Stimulated activated CD4-positive, alpha-beta T cell treated with anti-CD3 and anti-CD28 coated beads, Interleukin-12 subunit alpha, Interleukin-12 subunit beta, amount 100 ng/mL, for 24 hours (primary cell): ENCODE measurements around the gene MRGPRF.

Experiments
- DNase-seq, 2 experiments: peaks; one replicate each; pipeline ENCODE4 v3.0.0-alpha.2; 2020; ENCODE audit warnings: low read depth in 2 of 2

MRGPRF gene

GRCh38 chr11:69013009-69013951 lies at the start of gene MRGPRF:
TSS of gene MRGPRF (minus strand) at chr11:69013246. CDS start at chr11:69009901, 3,345 bp downstream.
- DNase-seq: no peak

DNA sequence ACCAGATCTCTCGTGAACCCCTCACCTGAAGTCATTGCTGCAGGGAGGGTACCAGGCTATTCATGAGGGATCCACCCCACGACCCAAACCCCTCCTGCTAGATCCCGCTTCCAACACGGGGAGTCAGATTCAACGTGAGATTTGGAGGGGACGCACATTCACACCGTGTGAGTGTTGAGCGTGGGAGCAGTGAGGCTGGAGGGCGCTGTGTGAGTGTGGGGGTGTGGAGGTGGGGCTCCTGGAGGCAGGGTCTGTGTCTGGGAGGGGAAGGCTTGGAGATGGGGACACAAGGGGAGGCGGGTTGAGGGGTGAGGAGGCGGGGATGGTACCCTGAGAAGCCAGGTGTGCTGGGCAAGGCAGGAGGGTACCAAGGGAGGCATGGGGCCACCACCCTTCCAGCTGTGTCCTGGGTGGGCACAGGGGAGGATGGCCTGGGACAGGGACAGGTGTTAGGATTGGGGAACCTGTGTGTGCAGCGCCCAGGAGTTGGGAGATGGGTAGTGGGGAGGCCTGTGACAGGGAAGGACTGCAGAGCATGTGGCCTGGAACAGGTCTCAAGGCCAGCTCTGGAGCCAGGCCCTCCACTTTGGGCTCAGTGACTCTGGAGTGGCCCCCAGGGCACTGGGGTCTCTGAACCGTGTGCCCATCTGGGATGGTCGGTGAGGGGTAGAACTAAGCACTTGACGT lies 49.3 kb upstream of the MRGPRF start:
- DNase-seq: no peak

DNA sequence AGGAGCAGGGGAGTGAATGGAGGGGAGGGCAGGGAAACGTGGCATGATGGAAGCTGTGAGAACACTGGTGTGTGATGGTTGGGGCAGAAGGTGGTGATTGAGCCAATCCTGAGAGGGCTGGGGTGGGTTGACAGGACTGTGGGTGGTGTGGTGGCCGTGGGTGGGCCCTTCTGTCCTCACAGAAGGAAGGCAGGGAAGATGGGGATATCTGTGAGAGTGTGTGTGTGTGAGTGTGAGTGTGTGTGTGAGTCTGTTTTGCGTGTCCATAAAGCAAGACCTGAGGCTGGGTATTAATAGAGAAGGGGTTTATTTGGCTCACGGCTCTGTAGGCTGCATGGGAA lies 48.6 kb upstream of the MRGPRF start:
- DNase-seq: no peak

GRCh38 chr11:69060806-69061712 lies 48.0 kb upstream of the MRGPRF start:
- DNase-seq: no peak

GRCh38 chr11:69059985-69060384 lies 46.9 kb upstream of the MRGPRF start:
- DNase-seq: no peak

DNA sequence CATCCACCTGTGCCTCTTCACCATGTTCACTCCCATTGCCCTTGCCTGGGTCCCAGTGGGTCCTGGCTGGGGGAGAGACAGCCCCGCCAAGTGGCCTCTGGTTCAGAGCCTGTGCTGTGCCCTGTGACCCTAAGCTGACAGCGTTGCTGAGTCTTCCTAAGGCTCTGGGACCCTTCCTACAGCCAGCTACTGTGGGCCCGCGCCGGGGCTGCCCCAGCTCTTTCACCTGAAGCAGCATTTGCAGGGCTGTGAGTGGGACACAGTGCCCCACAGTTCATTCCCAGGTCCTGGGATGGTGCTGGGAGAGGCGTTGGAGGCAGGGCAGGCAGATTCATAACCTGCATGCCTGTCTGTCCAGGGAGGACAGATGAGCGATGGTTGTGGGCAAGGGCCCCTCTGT lies 46.4 kb upstream of the MRGPRF start:
- no peak for DNase-seq

GRCh38 chr11:69058511-69059270 lies 45.6 kb upstream of the MRGPRF start:
- no peak for DNase-seq

DNA sequence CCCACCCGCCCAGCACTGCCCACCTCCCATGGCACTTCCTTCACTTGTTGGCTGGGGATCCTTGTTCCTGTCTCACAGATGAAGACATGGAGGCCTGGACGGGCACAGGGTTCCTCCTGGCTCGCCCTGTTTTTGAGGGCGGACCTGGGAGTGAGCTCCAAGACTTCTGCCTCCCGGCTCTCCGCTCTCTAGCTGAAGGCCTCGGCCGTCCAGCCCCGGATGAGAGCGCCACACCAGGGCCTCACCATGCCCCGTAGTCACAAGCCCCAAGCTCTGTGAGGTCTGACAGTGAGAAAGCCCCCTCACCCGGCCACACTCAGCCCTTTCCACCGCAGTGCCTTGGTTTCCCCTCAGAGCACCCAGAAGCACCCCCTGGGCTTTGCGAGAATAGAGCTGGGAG lies 44.8 kb upstream of the MRGPRF start:
- no peak for DNase-seq

- no peak for DNase-seq
Observed at GRCh38 chr11:69057236-69057635, 44.2 kb upstream of the MRGPRF start.

- no peak for DNase-seq
Observed at GRCh38 chr11:69055598-69056516, 42.8 kb upstream of the MRGPRF start.

- no peak for DNase-seq
Observed at GRCh38 chr11:69055212-69055586, 42.2 kb upstream of the MRGPRF start.

- DNase-seq: no peak
Observed at GRCh38 chr11:69054397-69055211, 41.6 kb upstream of the MRGPRF start.

GRCh38 chr11:69053546-69054396 lies 40.7 kb upstream of the MRGPRF start:
- no peak for DNase-seq

- no peak for DNase-seq
Observed at GRCh38 chr11:69053169-69053477, 40.1 kb upstream of the MRGPRF start.

DNA sequence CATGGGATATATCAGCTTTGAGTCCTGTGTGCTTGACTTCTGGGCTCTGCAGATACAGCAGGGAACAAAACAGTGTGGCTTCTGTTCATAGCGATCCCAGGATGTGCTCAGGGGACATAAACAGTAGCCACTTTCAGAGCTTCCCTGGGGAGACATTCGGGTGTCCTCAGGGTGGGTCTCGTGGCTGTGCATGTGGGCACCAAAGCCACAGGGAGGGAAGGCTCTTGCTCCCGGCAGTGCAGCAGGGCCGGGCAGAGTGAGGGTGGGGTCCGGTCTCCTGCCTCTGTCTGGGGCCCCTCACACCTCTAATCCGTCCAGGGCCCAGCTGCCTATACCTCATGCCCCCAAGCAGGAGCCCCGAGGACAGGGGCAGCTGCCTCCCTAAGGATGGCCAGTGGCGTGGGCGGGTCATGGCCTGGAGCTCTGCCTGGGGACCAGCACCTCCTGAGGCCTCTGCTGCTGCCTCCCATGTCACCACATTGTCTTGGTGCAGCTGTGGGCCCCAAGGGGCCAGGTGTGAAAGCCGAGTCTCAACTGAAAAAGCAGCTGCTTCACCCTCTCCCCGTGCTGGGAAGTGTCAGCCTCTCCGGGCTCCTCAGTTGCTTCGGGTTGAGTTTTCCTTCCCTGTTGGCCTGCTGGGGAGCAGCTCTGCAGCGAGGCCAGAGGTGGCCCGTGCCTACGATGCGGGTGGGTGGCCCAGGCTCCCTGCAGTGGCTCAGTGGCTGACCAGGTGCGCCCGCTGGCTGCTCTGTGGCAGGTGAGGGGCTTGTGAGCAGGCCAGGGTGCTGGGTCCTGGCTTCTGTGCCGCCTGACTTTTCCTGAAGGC lies 39.5 kb upstream of the MRGPRF start:
- no peak for DNase-seq

DNA sequence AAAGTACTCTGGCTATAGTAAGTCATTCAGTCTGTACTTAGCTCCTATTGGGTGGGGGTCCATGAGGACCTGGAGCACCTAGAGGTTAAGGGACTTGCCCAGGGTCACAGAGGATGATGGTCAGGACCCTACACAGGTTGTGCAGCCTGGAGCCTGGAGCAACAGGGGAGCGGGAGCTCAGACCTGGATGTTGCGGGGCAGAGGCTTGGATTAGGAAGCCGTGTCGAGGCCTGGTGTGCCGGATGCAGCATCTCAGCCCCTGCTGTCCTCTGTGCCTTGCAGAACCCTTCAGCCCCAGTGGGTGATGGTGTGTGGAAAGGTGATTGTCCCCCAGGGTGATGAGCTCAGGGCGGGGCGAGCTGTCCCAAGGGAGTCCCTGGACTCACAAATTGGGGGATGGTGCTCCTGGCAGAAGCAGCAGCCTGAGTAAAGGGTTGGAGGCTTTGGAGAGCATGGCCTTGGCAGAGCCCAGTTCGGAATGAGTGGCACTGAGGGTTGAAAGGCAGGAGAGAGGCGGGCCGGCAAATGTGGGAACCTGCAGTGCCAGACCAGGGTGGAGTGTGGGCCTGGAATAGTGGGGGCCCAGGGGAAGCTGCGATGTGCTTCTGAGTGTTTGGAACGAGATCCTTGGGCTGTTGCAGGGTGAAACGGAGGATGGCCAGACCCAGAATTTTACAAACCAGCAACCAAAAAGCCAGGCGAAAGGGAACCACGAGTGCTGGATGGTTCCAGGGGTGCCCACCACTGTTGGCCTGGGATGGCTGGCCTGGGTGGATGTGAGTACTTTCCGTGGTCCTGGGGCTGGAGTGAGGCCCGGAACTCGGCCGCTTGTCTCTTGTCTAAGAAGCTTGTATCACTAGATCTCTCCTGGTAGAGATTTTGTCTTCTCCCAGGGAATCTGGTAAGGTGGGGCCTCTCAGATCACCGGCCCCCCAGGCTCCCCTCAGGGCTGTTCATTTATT lies 38.6 kb upstream of the MRGPRF start:
- no peak for DNase-seq
